HTERT RPE-1 (cell line): ENCODE results near the gene LSP1.

Experiments
- in situ Hi-C: fragments of 300-500 bp; cut with MboI; formaldehyde crosslinking; loops from 4 replicates; pipeline ENCODE4 v1.14.3; 2020; ENCODE audit warnings: low sequenced_read_pairs

LSP1 gene

GRCh38 chr11:1888347-1888753 lies 35.5 kb downstream of the LSP1 start:
- in situ Hi-C loops: no loop called here

GRCh38 chr11:1888811-1889210 lies 35.9 kb downstream of the LSP1 start:
- in situ Hi-C loops: no loop called here

- in situ Hi-C loops: no loop called here
Measured at GRCh38 chr11:1889224-1889930, 36.5 kb downstream of the LSP1 start.

- in situ Hi-C loops: no loop called here
Measured at GRCh38 chr11:1889941-1890855, 37.3 kb downstream of the LSP1 start.

GRCh38 chr11:1890856-1891830 lies 38.3 kb downstream of the LSP1 start:
- in situ Hi-C loops: no loop called here

- in situ Hi-C loops: no loop called here
Measured at GRCh38 chr11:1891831-1892115, 38.9 kb downstream of the LSP1 start, which contains the start of gene PRR33. PRR33 (minus strand) TSS chr11:1891895; CDS start chr11:1890584, 1,311 bp downstream.

- in situ Hi-C loops: no loop called here
Measured at GRCh38 chr11:1892116-1892515, 39.2 kb downstream of the LSP1 start.

GRCh38 chr11:1892558-1892957 lies 39.7 kb downstream of the LSP1 start:
- in situ Hi-C loops: no loop called here

GRCh38 chr11:1893581-1894359 lies 40.9 kb downstream of the LSP1 start:
- in situ Hi-C loops: no loop called here

- in situ Hi-C loops: no loop called here
Measured at GRCh38 chr11:1894759-1895158, 41.9 kb downstream of the LSP1 start.

GRCh38 chr11:1896468-1896867 lies 43.6 kb downstream of the LSP1 start:
- in situ Hi-C loops: no loop called here

GRCh38 chr11:1896923-1897322 lies 44.0 kb downstream of the LSP1 start:
- in situ Hi-C loops: no loop called here

GRCh38 chr11:1899090-1899489 lies 46.2 kb downstream of the LSP1 start:
- in situ Hi-C loops: no loop called here

GRCh38 chr11:1899686-1900085 lies 46.8 kb downstream of the LSP1 start:
- in situ Hi-C loops: no loop called here

- in situ Hi-C loops: no loop called here
Measured at GRCh38 chr11:1906181-1906580, 53.3 kb downstream of the LSP1 start.

- in situ Hi-C loops: no loop called here
Measured at GRCh38 chr11:1906611-1907423, 53.9 kb downstream of the LSP1 start.

- in situ Hi-C loops: no loop called here
Measured at GRCh38 chr11:1908618-1909017, 55.7 kb downstream of the LSP1 start.

- in situ Hi-C loops: no loop called here
Measured at GRCh38 chr11:1909524-1909923, 56.6 kb downstream of the LSP1 start.

GRCh38 chr11:1912289-1912878 lies 59.5 kb downstream of the LSP1 start:
- in situ Hi-C loops: no loop called here
